ENCODE measurements around the gene CREB5. TPM values are rescaled to one million over a fixed set of nuclear protein-coding genes. Genes with fewer than 3 reads are reported as not detected.

CREB5 gene
- total and polyA plus RNA-seq, 2 experiments from 2014 or later = 2.4 to 4.4 TPM

- no peak for ATAC-seq
- peaks cover 4% of the 10 kb centered on the region for H3K27me3 Mint-ChIP-seq (ENCODE audit: insufficient read depth, low read depth, poor library complexity)
Observed at GRCh38 chr7:28510026-28510369, 97.7 kb downstream of the CREB5 start.

More at GRCh38 chr7:28510026-28510369, 97.7 kb downstream of the CREB5 start:
- no peak for DNase-seq (ENCODE audit: low spot score)
- no peaks in the 10 kb centered on the region for H3K9me2 ChIP-seq (ENCODE audit: insufficient read depth)
- no peaks in the 10 kb centered on the region for H3K36me3 ChIP-seq (ENCODE audit: insufficient read depth)
- H3K4me2 ChIP-seq = no peak overlapping the region
- no peak overlapping the region for H3K4me3 Mint-ChIP-seq
- H3K4me1 Mint-ChIP-seq = peaks cover 14% of the 10 kb centered on the region
- H3K9me3 Mint-ChIP-seq = no peaks in the 10 kb centered on the region; the same call in 2 of the 3 replicates
- no peak overlapping the region for H3K27ac Mint-ChIP-seq
- no peaks in the 10 kb centered on the region for H3F3A ChIP-seq (replicated peaks; ENCODE audit: low read depth)
- H3K4me3 ChIP-seq = no peak overlapping the region
- no peaks in the 10 kb centered on the region for H3K36me3 Mint-ChIP-seq (ENCODE audit: low read depth)
- no peaks in the 10 kb centered on the region for H3K4me1 ChIP-seq (ENCODE audit: insufficient read depth)
- no peak for TF ChIP-seq EZH2phosphoT487 (IDR thresholded peaks at IDR 0.05; ENCODE audit: unreplicated experiment)
- TF ChIP-seq ZNF114 (CRISPR knock-in tag; IDR thresholded peaks at IDR 0.05) = no peak
- TF ChIP-seq EZH2 (IDR thresholded peaks at IDR 0.05; ENCODE audit: low read depth, unreplicated experiment) = no peak
- TF ChIP-seq CREB1 (CRISPR knock-in tag; IDR thresholded peaks at IDR 0.05; ENCODE audit: low read depth) = no peak
- TF ChIP-seq POLR2AphosphoS5 (IDR thresholded peaks at IDR 0.05; ENCODE audit: low read depth) = no peak
- TF ChIP-seq, protein P1, sequence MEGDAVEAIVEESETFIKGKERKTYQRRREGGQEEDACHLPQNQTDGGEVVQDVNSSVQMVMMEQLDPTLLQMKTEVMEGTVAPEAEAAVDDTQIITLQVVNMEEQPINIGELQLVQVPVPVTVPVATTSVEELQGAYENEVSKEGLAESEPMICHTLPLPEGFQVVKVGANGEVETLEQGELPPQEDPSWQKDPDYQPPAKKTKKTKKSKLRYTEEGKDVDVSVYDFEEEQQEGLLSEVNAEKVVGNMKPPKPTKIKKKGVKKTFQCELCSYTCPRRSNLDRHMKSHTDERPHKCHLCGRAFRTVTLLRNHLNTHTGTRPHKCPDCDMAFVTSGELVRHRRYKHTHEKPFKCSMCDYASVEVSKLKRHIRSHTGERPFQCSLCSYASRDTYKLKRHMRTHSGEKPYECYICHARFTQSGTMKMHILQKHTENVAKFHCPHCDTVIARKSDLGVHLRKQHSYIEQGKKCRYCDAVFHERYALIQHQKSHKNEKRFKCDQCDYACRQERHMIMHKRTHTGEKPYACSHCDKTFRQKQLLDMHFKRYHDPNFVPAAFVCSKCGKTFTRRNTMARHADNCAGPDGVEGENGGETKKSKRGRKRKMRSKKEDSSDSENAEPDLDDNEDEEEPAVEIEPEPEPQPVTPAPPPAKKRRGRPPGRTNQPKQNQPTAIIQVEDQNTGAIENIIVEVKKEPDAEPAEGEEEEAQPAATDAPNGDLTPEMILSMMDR (conservative IDR thresholded peaks at IDR 0.05; ENCODE audit: low read depth in 2 of 2) = no peak
- no peak for TF ChIP-seq STAT1 (IDR thresholded peaks at IDR 0.05; ENCODE audit: unreplicated experiment)
- TF ChIP-seq ETS1 (IDR thresholded peaks at IDR 0.05) = no peak
- TF ChIP-seq, protein P2, sequence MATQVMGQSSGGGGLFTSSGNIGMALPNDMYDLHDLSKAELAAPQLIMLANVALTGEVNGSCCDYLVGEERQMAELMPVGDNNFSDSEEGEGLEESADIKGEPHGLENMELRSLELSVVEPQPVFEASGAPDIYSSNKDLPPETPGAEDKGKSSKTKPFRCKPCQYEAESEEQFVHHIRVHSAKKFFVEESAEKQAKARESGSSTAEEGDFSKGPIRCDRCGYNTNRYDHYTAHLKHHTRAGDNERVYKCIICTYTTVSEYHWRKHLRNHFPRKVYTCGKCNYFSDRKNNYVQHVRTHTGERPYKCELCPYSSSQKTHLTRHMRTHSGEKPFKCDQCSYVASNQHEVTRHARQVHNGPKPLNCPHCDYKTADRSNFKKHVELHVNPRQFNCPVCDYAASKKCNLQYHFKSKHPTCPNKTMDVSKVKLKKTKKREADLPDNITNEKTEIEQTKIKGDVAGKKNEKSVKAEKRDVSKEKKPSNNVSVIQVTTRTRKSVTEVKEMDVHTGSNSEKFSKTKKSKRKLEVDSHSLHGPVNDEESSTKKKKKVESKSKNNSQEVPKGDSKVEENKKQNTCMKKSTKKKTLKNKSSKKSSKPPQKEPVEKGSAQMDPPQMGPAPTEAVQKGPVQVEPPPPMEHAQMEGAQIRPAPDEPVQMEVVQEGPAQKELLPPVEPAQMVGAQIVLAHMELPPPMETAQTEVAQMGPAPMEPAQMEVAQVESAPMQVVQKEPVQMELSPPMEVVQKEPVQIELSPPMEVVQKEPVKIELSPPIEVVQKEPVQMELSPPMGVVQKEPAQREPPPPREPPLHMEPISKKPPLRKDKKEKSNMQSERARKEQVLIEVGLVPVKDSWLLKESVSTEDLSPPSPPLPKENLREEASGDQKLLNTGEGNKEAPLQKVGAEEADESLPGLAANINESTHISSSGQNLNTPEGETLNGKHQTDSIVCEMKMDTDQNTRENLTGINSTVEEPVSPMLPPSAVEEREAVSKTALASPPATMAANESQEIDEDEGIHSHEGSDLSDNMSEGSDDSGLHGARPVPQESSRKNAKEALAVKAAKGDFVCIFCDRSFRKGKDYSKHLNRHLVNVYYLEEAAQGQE (IDR thresholded peaks at IDR 0.05; ENCODE audit: unreplicated experiment) = no peak
- no peak for TF ChIP-seq ZNF331 (CRISPR knock-in tag; IDR thresholded peaks at IDR 0.05; ENCODE audit: low read depth)
- no peak for TF ChIP-seq JUNB (IDR thresholded peaks at IDR 0.05; ENCODE audit: unreplicated experiment)
- TF ChIP-seq, protein P3, sequence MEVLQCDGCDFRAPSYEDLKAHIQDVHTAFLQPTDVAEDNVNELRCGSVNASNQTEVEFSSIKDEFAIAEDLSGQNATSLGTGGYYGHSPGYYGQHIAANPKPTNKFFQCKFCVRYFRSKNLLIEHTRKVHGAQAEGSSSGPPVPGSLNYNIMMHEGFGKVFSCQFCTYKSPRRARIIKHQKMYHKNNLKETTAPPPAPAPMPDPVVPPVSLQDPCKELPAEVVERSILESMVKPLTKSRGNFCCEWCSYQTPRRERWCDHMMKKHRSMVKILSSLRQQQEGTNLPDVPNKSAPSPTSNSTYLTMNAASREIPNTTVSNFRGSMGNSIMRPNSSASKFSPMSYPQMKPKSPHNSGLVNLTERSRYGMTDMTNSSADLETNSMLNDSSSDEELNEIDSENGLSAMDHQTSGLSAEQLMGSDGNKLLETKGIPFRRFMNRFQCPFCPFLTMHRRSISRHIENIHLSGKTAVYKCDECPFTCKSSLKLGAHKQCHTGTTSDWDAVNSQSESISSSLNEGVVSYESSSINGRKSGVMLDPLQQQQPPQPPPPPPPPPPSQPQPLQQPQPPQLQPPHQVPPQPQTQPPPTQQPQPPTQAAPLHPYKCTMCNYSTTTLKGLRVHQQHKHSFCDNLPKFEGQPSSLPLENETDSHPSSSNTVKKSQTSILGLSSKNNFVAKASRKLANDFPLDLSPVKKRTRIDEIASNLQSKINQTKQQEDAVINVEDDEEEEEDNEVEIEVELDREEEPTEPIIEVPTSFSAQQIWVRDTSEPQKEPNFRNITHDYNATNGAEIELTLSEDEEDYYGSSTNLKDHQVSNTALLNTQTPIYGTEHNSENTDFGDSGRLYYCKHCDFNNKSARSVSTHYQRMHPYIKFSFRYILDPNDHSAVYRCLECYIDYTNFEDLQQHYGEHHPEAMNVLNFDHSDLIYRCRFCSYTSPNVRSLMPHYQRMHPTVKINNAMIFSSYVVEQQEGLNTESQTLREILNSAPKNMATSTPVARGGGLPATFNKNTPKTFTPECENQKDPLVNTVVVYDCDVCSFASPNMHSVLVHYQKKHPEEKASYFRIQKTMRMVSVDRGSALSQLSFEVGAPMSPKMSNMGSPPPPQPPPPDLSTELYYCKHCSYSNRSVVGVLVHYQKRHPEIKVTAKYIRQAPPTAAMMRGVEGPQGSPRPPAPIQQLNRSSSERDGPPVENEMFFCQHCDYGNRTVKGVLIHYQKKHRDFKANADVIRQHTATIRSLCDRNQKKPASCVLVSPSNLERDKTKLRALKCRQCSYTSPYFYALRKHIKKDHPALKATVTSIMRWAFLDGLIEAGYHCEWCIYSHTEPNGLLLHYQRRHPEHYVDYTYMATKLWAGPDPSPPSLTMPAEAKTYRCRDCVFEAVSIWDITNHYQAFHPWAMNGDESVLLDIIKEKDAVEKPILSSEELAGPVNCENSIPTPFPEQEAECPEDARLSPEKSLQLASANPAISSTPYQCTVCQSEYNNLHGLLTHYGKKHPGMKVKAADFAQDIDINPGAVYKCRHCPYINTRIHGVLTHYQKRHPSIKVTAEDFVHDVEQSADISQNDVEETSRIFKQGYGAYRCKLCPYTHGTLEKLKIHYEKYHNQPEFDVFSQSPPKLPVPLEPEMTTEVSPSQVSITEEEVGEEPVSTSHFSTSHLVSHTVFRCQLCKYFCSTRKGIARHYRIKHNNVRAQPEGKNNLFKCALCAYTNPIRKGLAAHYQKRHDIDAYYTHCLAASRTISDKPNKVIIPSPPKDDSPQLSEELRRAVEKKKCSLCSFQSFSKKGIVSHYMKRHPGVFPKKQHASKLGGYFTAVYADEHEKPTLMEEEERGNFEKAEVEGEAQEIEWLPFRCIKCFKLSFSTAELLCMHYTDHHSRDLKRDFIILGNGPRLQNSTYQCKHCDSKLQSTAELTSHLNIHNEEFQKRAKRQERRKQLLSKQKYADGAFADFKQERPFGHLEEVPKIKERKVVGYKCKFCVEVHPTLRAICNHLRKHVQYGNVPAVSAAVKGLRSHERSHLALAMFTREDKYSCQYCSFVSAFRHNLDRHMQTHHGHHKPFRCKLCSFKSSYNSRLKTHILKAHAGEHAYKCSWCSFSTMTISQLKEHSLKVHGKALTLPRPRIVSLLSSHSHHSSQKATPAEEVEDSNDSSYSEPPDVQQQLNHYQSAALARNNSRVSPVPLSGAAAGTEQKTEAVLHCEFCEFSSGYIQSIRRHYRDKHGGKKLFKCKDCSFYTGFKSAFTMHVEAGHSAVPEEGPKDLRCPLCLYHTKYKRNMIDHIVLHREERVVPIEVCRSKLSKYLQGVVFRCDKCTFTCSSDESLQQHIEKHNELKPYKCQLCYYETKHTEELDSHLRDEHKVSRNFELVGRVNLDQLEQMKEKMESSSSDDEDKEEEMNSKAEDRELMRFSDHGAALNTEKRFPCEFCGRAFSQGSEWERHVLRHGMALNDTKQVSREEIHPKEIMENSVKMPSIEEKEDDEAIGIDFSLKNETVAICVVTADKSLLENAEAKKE (CRISPR knock-in tag; IDR thresholded peaks at IDR 0.05) = no peak
- TF ChIP-seq NANOG (IDR thresholded peaks at IDR 0.05; ENCODE audit: borderline replicate concordance) = no peak
- no peak overlapping the region for H3K27ac ChIP-seq (ENCODE audit: low read depth)
- no peaks in the 10 kb centered on the region for H3K79me2 ChIP-seq (replicated peaks; ENCODE audit: insufficient read depth)
- H3K27me3 ChIP-seq (ENCODE audit: insufficient read depth) = no peaks in the 10 kb centered on the region
- no peak overlapping the region for H2AFZ ChIP-seq
- H4K20me1 ChIP-seq (replicated peaks; ENCODE audit: insufficient read depth) = no peaks in the 10 kb centered on the region
